HL-60 (cell line): Measurements from ENCODE around the gene MYH15.

ENCODE experiments used
- DNase-seq, 2 experiments: peaks; one replicate each; pipeline ENCODE4 v3.0.0-alpha.2; 2010 to 2020; ENCODE audit warnings: low read depth in 1 of 2, low spot score in 1 of 2
- H3K27ac ChIP-seq: fragments of 250-450 bp; sonication (Bioruptor Pico); replicated peaks from 2 replicates; pipeline ENCODE4 v1.5.1; 2020; ENCODE audit warnings: mild to moderate bottlenecking, moderate library complexity
- H3K27me3 ChIP-seq: fragments of 250-450 bp; sonication (Bioruptor Pico); 2 replicates; pipeline ENCODE4 v1.5.1; 2021; ENCODE audit warnings: mild to moderate bottlenecking, moderate library complexity; ENCODE audit not compliant: insufficient read depth, poor library complexity, severe bottlenecking
- H3K4me3 ChIP-seq: replicated peaks from 2 replicates; pipeline ENCODE4 v1.5.1; 2011; ENCODE audit warnings: mild to moderate bottlenecking, control low read depth, low read length; ENCODE audit not compliant: insufficient read depth
- GABPA ChIP-seq: IDR thresholded peaks from 2 replicates; pipeline ENCODE4 v1.6.1; 2012; ENCODE audit warnings: low read depth
- POLR2AphosphoS5 ChIP-seq: IDR thresholded peaks from 2 replicates; pipeline ENCODE4 v1.6.1; 2012; ENCODE audit warnings: low read depth
- SPI1 ChIP-seq: IDR thresholded peaks from 2 replicates; pipeline ENCODE4 v1.6.1; 2012; ENCODE audit warnings: low read depth, mild to moderate bottlenecking, borderline replicate concordance
- TF ChIP-seq, protein P1 (sequence below): IDR thresholded peaks from 2 replicates; pipeline ENCODE4 v1.6.1; 2012; ENCODE audit warnings: low read depth; ENCODE audit not compliant: insufficient replicate concordance
- TF ChIP-seq, protein P2 (sequence below): IDR thresholded peaks from one replicate; pipeline ENCODE4 v1.5.1; 2011; ENCODE audit warnings: low read length, control low read depth, inconsistent platforms; ENCODE audit not compliant: insufficient read depth

MYH15 gene

DNA sequence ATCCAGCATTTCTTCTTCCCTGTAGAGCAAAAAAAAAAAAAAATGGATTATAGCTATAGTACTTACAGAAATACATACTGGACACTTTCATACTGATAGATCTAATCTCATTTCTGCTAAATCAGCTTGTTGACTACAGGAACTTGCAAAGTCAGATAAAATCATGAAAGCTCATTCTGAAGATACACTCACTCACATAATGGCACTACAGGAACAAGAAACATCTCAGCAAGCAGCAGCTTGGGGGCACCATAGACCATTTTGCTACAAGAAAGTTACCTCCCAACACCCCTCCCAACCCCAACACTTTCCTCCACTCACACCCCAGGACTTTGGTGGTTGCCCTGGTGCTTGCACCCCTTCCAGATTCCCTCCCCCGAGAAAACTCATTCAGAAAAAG, 4.6 kb downstream of the MYH15 start:
- no peak for DNase-seq
- Histone ChIP-seq H3K4me3 (no peak overlapping the region), H3K27ac (no peak overlapping the region), H3K27me3 (no peaks in the 10 kb centered on the region)
- TF ChIP-seq, protein P1, sequence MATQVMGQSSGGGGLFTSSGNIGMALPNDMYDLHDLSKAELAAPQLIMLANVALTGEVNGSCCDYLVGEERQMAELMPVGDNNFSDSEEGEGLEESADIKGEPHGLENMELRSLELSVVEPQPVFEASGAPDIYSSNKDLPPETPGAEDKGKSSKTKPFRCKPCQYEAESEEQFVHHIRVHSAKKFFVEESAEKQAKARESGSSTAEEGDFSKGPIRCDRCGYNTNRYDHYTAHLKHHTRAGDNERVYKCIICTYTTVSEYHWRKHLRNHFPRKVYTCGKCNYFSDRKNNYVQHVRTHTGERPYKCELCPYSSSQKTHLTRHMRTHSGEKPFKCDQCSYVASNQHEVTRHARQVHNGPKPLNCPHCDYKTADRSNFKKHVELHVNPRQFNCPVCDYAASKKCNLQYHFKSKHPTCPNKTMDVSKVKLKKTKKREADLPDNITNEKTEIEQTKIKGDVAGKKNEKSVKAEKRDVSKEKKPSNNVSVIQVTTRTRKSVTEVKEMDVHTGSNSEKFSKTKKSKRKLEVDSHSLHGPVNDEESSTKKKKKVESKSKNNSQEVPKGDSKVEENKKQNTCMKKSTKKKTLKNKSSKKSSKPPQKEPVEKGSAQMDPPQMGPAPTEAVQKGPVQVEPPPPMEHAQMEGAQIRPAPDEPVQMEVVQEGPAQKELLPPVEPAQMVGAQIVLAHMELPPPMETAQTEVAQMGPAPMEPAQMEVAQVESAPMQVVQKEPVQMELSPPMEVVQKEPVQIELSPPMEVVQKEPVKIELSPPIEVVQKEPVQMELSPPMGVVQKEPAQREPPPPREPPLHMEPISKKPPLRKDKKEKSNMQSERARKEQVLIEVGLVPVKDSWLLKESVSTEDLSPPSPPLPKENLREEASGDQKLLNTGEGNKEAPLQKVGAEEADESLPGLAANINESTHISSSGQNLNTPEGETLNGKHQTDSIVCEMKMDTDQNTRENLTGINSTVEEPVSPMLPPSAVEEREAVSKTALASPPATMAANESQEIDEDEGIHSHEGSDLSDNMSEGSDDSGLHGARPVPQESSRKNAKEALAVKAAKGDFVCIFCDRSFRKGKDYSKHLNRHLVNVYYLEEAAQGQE, result no peak
- TF ChIP-seq SPI1 (no peak), POLR2AphosphoS5 (no peak)
- TF ChIP-seq, protein P2, sequence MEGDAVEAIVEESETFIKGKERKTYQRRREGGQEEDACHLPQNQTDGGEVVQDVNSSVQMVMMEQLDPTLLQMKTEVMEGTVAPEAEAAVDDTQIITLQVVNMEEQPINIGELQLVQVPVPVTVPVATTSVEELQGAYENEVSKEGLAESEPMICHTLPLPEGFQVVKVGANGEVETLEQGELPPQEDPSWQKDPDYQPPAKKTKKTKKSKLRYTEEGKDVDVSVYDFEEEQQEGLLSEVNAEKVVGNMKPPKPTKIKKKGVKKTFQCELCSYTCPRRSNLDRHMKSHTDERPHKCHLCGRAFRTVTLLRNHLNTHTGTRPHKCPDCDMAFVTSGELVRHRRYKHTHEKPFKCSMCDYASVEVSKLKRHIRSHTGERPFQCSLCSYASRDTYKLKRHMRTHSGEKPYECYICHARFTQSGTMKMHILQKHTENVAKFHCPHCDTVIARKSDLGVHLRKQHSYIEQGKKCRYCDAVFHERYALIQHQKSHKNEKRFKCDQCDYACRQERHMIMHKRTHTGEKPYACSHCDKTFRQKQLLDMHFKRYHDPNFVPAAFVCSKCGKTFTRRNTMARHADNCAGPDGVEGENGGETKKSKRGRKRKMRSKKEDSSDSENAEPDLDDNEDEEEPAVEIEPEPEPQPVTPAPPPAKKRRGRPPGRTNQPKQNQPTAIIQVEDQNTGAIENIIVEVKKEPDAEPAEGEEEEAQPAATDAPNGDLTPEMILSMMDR, result no peak

DNA sequence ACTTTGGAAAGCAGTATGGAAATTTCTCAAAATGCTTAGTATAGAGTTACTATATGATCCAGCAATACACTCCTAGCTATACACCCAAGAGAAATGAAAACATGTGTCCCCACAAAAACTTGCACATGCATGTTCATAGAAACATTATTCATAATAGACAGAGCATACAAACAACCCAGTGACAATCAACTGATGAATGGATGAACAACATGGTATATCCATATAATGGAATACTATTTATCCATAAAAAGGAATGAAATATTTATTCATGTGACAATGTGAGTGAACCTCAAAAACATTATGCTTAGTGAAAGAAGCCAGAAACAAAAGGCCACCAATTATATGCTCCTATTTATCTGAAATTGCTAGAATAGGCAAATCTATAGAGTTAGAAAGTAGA, 6.7 kb downstream of the MYH15 start:
- DNase-seq, result no peak
- Histone ChIP-seq H3K4me3 (no peak overlapping the region), H3K27ac (no peak overlapping the region), H3K27me3 (no peaks in the 10 kb centered on the region)
- TF ChIP-seq SPI1 (no peak), POLR2AphosphoS5 (no peak), GABPA (no peak)
- TF ChIP-seq, protein P2, result no peak
- TF ChIP-seq, protein P1, result no peak

DNA sequence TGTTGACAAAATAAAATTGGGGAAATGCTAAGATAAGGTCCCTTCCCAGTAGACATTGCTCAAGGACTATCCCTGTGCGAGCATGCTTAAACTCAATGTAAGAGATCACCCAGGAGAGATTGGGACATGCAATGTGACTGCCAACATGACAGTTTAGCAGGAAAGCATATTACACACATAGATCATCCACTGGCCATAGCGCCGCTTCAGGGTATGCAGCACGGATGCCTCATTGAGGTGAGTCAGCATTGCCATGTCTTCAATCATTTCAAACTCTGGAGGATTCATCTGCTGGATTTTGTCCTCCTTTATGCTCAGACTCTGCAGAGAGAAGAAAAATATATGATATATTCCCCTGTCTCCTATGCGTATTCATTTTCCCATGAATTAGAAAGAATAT, 8.9 kb downstream of the MYH15 start:
- DNase-seq, result no peak

More for the DNA sequence above, 8.9 kb downstream of the MYH15 start:
- TF ChIP-seq SPI1 (no peak), GABPA (no peak), POLR2AphosphoS5 (no peak)
- TF ChIP-seq, protein P1, result no peak
- TF ChIP-seq, protein P2, result no peak
- Histone ChIP-seq H3K4me3 (no peak overlapping the region), H3K27me3 (no peaks in the 10 kb centered on the region), H3K27ac (no peak overlapping the region)
